ENCODE data around the gene PLEKHG5.
"Not testable (repeated sequence)": the region's sequence is repeated elsewhere in the genome, so short reads cannot be mapped to it uniquely, and the experiment has no call there.

The PLEKHG5 gene

GRCh38 chr1:6461538-6462411, 29.7 kb downstream of the PLEKHG5 start:
- no peak for DNase-seq

- no peak for DNase-seq
Measured at GRCh38 chr1:6461051-6461530, 30.4 kb downstream of the PLEKHG5 start.

- DNase-seq, result no peak
Measured at GRCh38 chr1:6460301-6461050, 31.0 kb downstream of the PLEKHG5 start.

GRCh38 chr1:6459850-6460265, 31.6 kb downstream of the PLEKHG5 start:
- DNase-seq, result no peak

- DNase-seq, result no peak
Measured at GRCh38 chr1:6456800-6457466, 34.5 kb downstream of the PLEKHG5 start.

- not testable (repeated sequence) for DNase-seq
Measured at GRCh38 chr1:6455752-6456520, 35.5 kb downstream of the PLEKHG5 start.

GRCh38 chr1:6454856-6455751, 36.4 kb downstream of the PLEKHG5 start:
- DNase-seq, result no peak

- DNase-seq, result not testable (repeated sequence)
Measured at GRCh38 chr1:6453895-6454855, 37.3 kb downstream of the PLEKHG5 start.

GRCh38 chr1:6450943-6451373, 40.5 kb downstream of the PLEKHG5 start:
- DNase-seq, result no peak

GRCh38 chr1:6450486-6450885, 41.0 kb downstream of the PLEKHG5 start:
- DNase-seq, result not testable (repeated sequence)

- DNase-seq, result no peak
Measured at GRCh38 chr1:6450005-6450450, 41.4 kb downstream of the PLEKHG5 start.

GRCh38 chr1:6448749-6449631, 42.5 kb downstream of the PLEKHG5 start:
- peak; percentile 74 for DNase-seq

- peak; percentile 84 for DNase-seq
Measured at GRCh38 chr1:6447818-6448748, 43.4 kb downstream of the PLEKHG5 start.

- DNase-seq, result peak; percentile 60
Measured at GRCh38 chr1:6447016-6447817, 44.2 kb downstream of the PLEKHG5 start.

- no peak for DNase-seq
Measured at GRCh38 chr1:6446665-6447015, 44.8 kb downstream of the PLEKHG5 start.

- DNase-seq, result not testable (repeated sequence)
Measured at GRCh38 chr1:6445929-6446328, 45.5 kb downstream of the PLEKHG5 start.
